WTC11 (cell line): ENCODE results near the gene GPR39. TPM values are rescaled to one million over a fixed set of nuclear protein-coding genes. Genes with fewer than 3 reads are reported as not detected.

Experiments
- ATAC-seq: fragments of 200-7000 bp; cut with Tn5 transposase; 2 replicates; pipeline ENCODE4 v1.10.0; 2021; ENCODE audit warnings: mild to moderate bottlenecking, moderate library complexity
- CTCF ChIA-PET: fragments of 300-600 bp; sonication (Branson Sonifier 250); formaldehyde crosslinking; loops from one replicate; lab custom pipeline; 2021; ENCODE audit warnings: antibody characterized with exemption; lab: Charles Lee
- POLR2A ChIA-PET: fragments of 350-600 bp; sonication (Branson Sonifier 250); formaldehyde crosslinking; loops from one replicate; lab custom pipeline; 2021; ENCODE audit warnings: antibody characterized with exemption; lab: Charles Lee
- DNase-seq: peaks from one replicate; pipeline ENCODE4 v3.0.0; 2021; ENCODE audit warnings: low spot score
- H3K27ac Mint-ChIP-seq: 2 replicates; pipeline ENCODE4 v1.8.0; 2021; ENCODE audit warnings: mixed read lengths
- H3K27me3 Mint-ChIP-seq: 2 replicates; pipeline ENCODE4 v1.8.0; 2021; ENCODE audit warnings: low read depth, mild to moderate bottlenecking, moderate library complexity, mixed read lengths
- H3K36me3 Mint-ChIP-seq: 2 replicates; pipeline ENCODE4 v1.8.0; 2021; ENCODE audit warnings: mixed read lengths
- H3K4me1 Mint-ChIP-seq: 2 replicates; pipeline ENCODE4 v1.8.0; 2022; ENCODE audit warnings: mixed read lengths
- H3K4me3 Mint-ChIP-seq: 2 replicates; pipeline ENCODE4 v1.8.0; 2021; ENCODE audit warnings: mild to moderate bottlenecking, moderate library complexity, mixed read lengths
- H3K9me3 Mint-ChIP-seq: 2 replicates; pipeline ENCODE4 v1.8.0; 2021; ENCODE audit warnings: mixed read lengths
- AFF4 ChIP-seq: sonication (generic); formaldehyde crosslinking; IDR thresholded peaks from 2 replicates; pipeline ENCODE4 v1.8.1; 2023; ENCODE audit warnings: mild to moderate bottlenecking, missing genetic modification reagents, borderline replicate concordance
- ATF2 ChIP-seq: sonication (generic); formaldehyde crosslinking; IDR thresholded peaks from 2 replicates; pipeline ENCODE4 v1.8.1; 2022; ENCODE audit warnings: low read depth, missing genetic modification reagents, borderline replicate concordance
- CREB1 ChIP-seq: sonication (generic); formaldehyde crosslinking; IDR thresholded peaks from 2 replicates; pipeline ENCODE4 v1.8.0; 2023; ENCODE audit warnings: mild to moderate bottlenecking, missing genetic modification reagents
- ETV6 ChIP-seq: sonication (generic); formaldehyde crosslinking; IDR thresholded peaks from 2 replicates; pipeline ENCODE4 v1.8.1; 2022; ENCODE audit warnings: mild to moderate bottlenecking, missing genetic modification reagents
- FOXP1 ChIP-seq: sonication (generic); formaldehyde crosslinking; IDR thresholded peaks from 2 replicates; pipeline ENCODE4 v1.8.0; 2022; ENCODE audit warnings: missing genetic modification reagents, mild to moderate bottlenecking, moderate library complexity, borderline replicate concordance
- GRHL2 ChIP-seq: fragments of 250-450 bp; sonication (Bioruptor Pico); IDR thresholded peaks from 2 replicates; pipeline ENCODE4 v1.8.0; 2022; ENCODE audit warnings: mild to moderate bottlenecking, moderate library complexity; ENCODE audit not compliant: insufficient replicate concordance, severe bottlenecking
- GTF2I ChIP-seq: fragments of 250-450 bp; sonication (Bioruptor Pico); conservative IDR thresholded peaks from 2 replicates; pipeline ENCODE4 v1.4.0; 2021; ENCODE audit warnings: mild to moderate bottlenecking
- NFATC4 ChIP-seq: fragments of 250-450 bp; sonication (Bioruptor Pico); IDR thresholded peaks from 2 replicates; pipeline ENCODE4 v1.9.0; 2021; ENCODE audit warnings: mild to moderate bottlenecking
- NFYB ChIP-seq: sonication (generic); formaldehyde crosslinking; conservative IDR thresholded peaks from 2 replicates; pipeline ENCODE4 v1.8.0; 2022; ENCODE audit warnings: low read depth, missing genetic modification reagents
- PRDM15 ChIP-seq: sonication (generic); formaldehyde crosslinking; IDR thresholded peaks from 2 replicates; pipeline ENCODE4 v1.8.0; 2022; ENCODE audit warnings: missing genetic modification reagents
- PRRX2 ChIP-seq: fragments of 250-450 bp; sonication (Bioruptor Pico); IDR thresholded peaks from 2 replicates; pipeline ENCODE4 v1.8.0; 2021; ENCODE audit warnings: mild to moderate bottlenecking
- SOX15 ChIP-seq: fragments of 250-450 bp; sonication (Bioruptor Pico); IDR thresholded peaks from 2 replicates; pipeline ENCODE4 v1.9.0; 2021; ENCODE audit warnings: mild to moderate bottlenecking
- SP1 ChIP-seq: sonication (generic); formaldehyde crosslinking; conservative IDR thresholded peaks from 2 replicates; pipeline ENCODE4 v1.8.1; 2022; ENCODE audit warnings: missing genetic modification reagents
- TCF7 ChIP-seq: sonication (generic); formaldehyde crosslinking; IDR thresholded peaks from 2 replicates; pipeline ENCODE4 v1.8.0; 2022; ENCODE audit warnings: mild to moderate bottlenecking, low read depth, missing genetic modification reagents, moderate library complexity
- TP53 ChIP-seq: sonication (generic); formaldehyde crosslinking; IDR thresholded peaks from 2 replicates; pipeline ENCODE4 v1.8.1; 2023; ENCODE audit warnings: mild to moderate bottlenecking, missing genetic modification reagents
- ZMAT4 ChIP-seq: fragments of 250-450 bp; sonication (Bioruptor Pico); IDR thresholded peaks from 2 replicates; pipeline ENCODE4 v1.9.0; 2021; ENCODE audit warnings: mild to moderate bottlenecking
- ZNF396 ChIP-seq: fragments of 250-450 bp; sonication (Bioruptor Pico); IDR thresholded peaks from 2 replicates; pipeline ENCODE4 v1.8.0; 2021; ENCODE audit warnings: mild to moderate bottlenecking, moderate library complexity, borderline replicate concordance
- ZNF423 ChIP-seq: fragments of 250-450 bp; sonication (Bioruptor Pico); IDR thresholded peaks from 2 replicates; pipeline ENCODE4 v2.1.2; 2022; ENCODE audit warnings: mild to moderate bottlenecking, moderate library complexity
- ZNF512 ChIP-seq: sonication (generic); formaldehyde crosslinking; IDR thresholded peaks from 2 replicates; pipeline ENCODE4 v1.8.1; 2022; ENCODE audit warnings: missing genetic modification reagents, borderline replicate concordance
- ZNF532 ChIP-seq: fragments of 250-450 bp; sonication (Bioruptor Pico); IDR thresholded peaks from 2 replicates; pipeline ENCODE4 v1.9.0; 2021; ENCODE audit warnings: mild to moderate bottlenecking, borderline replicate concordance
- total RNA-seq: library from RNA; stranded (reverse); gene quantifications from 3 replicates; pipeline ENCODE4 v1.2.3, GENCODE V29; 2021

Gene GPR39
- total RNA-seq, 1 experiment from 2014 or later, result 0.74 TPM

GRCh38 chr2:132557694-132558093 is 141.1 kb downstream of the GPR39 start:
- Mint-ChIP-seq H3K27me3 (no peaks in the 10 kb centered on the region; the same call in 1 of the 2 replicates), H3K4me3 (no peak overlapping the region), H3K9me3 (no peaks in the 10 kb centered on the region; the same call in 1 of the 2 replicates), H3K4me1 (peaks cover 11% of the 10 kb centered on the region), H3K27ac (no peak overlapping the region), H3K36me3 (no peaks in the 10 kb centered on the region)
- ChIA-PET CTCF (interaction anchor here (5.3 kb wide), 1 partner anchor 10 kb away, joined by 37 read pairs; no protein-coding TSS in a partner anchor), POLR2A (interaction anchor here (0.6 kb wide), 1 partner anchor 642 kb away, joined by 4 read pairs; no protein-coding TSS in a partner anchor)
- ATAC-seq (no peak), DNase-seq (no peak)
- TF ChIP-seq SP1 (CRISPR knock-in tag) (no peak), TCF7 (CRISPR knock-in tag) (no peak), SOX15 (CRISPR knock-in tag) (no peak), ZNF532 (no peak), ETV6 (no peak), ZMAT4 (CRISPR knock-in tag) (no peak), ZNF396 (no peak), ZNF423 (no peak), PRDM15 (CRISPR knock-in tag) (no peak), NFYB (CRISPR knock-in tag) (no peak), PRRX2 (CRISPR knock-in tag) (no peak), NFATC4 (CRISPR knock-in tag) (no peak), ATF2 (CRISPR knock-in tag) (no peak), GTF2I (CRISPR knock-in tag) (no peak), CREB1 (CRISPR knock-in tag) (no peak), FOXP1 (CRISPR knock-in tag) (no peak)

- ChIA-PET CTCF (interaction anchor here (5.3 kb wide), 1 partner anchor 12 kb away, joined by 37 read pairs; no protein-coding TSS in a partner anchor), POLR2A (no interaction called here)
- DNase-seq (no peak), ATAC-seq (no peak)
- Mint-ChIP-seq H3K27ac (no peak overlapping the region), H3K4me3 (no peak overlapping the region), H3K4me1 (peaks cover 11% of the 10 kb centered on the region), H3K36me3 (no peaks in the 10 kb centered on the region), H3K27me3 (no peaks in the 10 kb centered on the region; the same call in 1 of the 2 replicates), H3K9me3 (no peaks in the 10 kb centered on the region; the same call in 1 of the 2 replicates)
- TF ChIP-seq GRHL2 (no peak), TP53 (CRISPR knock-in tag) (no peak), CREB1 (CRISPR knock-in tag) (no peak), AFF4 (CRISPR knock-in tag) (no peak), ZNF512 (CRISPR knock-in tag) (no peak)
Observed at GRCh38 chr2:132559326-132559725, 142.7 kb downstream of the GPR39 start.
